ENCODE data around the gene ZFY.

- TF ChIP-seq CTCF (IDR thresholded peaks at IDR 0.05; ENCODE audit: poor library complexity) (no peak), EZH2 (IDR thresholded peaks at IDR 0.05; ENCODE audit: borderline replicate concordance) (no peak)
These were observed 30.4 kb downstream of the ZFY start for GRCh38 chrY:2965629-2966028.
